K562 (cell line): Measurements from ENCODE around the gene BICDL1. TPM values are rescaled to one million over a fixed set of nuclear protein-coding genes. Genes with fewer than 3 reads are reported as not detected.

Experiments used
- ATAC-seq: fragments of 200-7000 bp; cut with Tn5 transposase; 3 replicates; pipeline ENCODE4 v1.9.1; 2020; ENCODE audit warnings: moderate library complexity
- BruUV-seq: library from RNA; stranded (reverse); fragments of 400-500 nt; replicated peaks from 2 replicates; lab custom pipeline; 2021; lab: Mats Ljungman, UMichigan
- CTCF ChIA-PET: fragments of 300-600 bp; formaldehyde crosslinking; extraction: SDS; loops from one replicate; lab custom pipeline; 2021; ENCODE audit warnings: low intra/inter-chr PET ratio; lab: Yijun Ruan, JAX
- POLR2A ChIA-PET: fragments of 300-600, 350-650 bp; sonication (Branson Sonifier 250); formaldehyde crosslinking; extraction: SDS; loops from one replicate; lab custom pipeline; 2021; ENCODE audit warnings: antibody characterized with exemption, inconsistent platforms; lab: Yijun Ruan, JAX
- DNase-seq, 4 experiments: peaks; one replicate each; pipeline versions ENCODE4 v3.0.0 to v3.0.0-alpha.2; 2011 to 2018; ENCODE audit warnings: low spot score in 3 of 4, mixed read lengths in 3 of 4; ENCODE audit errors: extremely low read depth in 1 of 4
- FAIRE-seq: peaks from 2 replicates; lab custom pipeline; 2011; peaks lifted over from hg19 to GRCh38; lab: Jason Lieb, UNC
- H2AFZ ChIP-seq: 2 replicates; pipeline ENCODE4 v1.6.0; 2011; ENCODE audit warnings: low read depth, low read length, control low read depth, inconsistent platforms
- H3K27ac ChIP-seq: fragments of 200-600 bp; 3 replicates; pipeline ENCODE4 v1.8.0; 2011; ENCODE audit warnings: low read depth, mild to moderate bottlenecking, control low read depth, inconsistent platforms, low read length, moderate library complexity, mixed read lengths; ENCODE audit errors: extremely low read depth
- H3K27me3 ChIP-seq, 2 experiments: fragments of 300-600 bp in 1 of 2; 2 replicates in 1 of 2; 3 replicates in 1 of 2; pipeline versions ENCODE4 v1.6.0 to v1.8.0; 2011; ENCODE audit warnings: inconsistent platforms in 2 of 2, low read length in 2 of 2, mild to moderate bottlenecking in 1 of 2, mixed read lengths in 1 of 2, moderate library complexity in 1 of 2; ENCODE audit not compliant: control insufficient read depth in 2 of 2, insufficient read depth in 2 of 2
- H3K36me3 ChIP-seq: fragments of 300-600 bp; 3 replicates; pipeline ENCODE4 v1.8.0; 2011; ENCODE audit warnings: mild to moderate bottlenecking, low read length, inconsistent platforms; ENCODE audit not compliant: control insufficient read depth, insufficient read depth
- H3K4me1 ChIP-seq, 2 experiments: fragments of 200-600 bp in 1 of 2; replicated peaks in 1 of 2; 2 replicates in 1 of 2; 3 replicates in 1 of 2; pipeline versions ENCODE4 v1.5.1 to v1.8.0; 2011; ENCODE audit warnings: inconsistent platforms in 2 of 2, low read length in 2 of 2, mild to moderate bottlenecking in 1 of 2, mixed read lengths in 1 of 2, moderate library complexity in 1 of 2; ENCODE audit not compliant: control insufficient read depth in 2 of 2, insufficient read depth in 2 of 2
- H3K4me2 ChIP-seq: 2 replicates; pipeline ENCODE4 v1.6.1; 2011; ENCODE audit warnings: low read length, control low read depth, inconsistent platforms, mixed read lengths; ENCODE audit not compliant: insufficient read depth
- H3K4me3 ChIP-seq: fragments of 200-600 bp; sonication (generic), shearing (Covaris generic); 2 replicates; pipeline ENCODE4 v1.5.1; 2016; ENCODE audit warnings: control low read depth, inconsistent platforms
- H3K79me2 ChIP-seq: fragments of 200-600 bp; 3 replicates; pipeline ENCODE4 v1.8.0; 2011; ENCODE audit warnings: low read length, inconsistent platforms; ENCODE audit not compliant: control insufficient read depth, insufficient read depth
- H3K9ac ChIP-seq, 2 experiments: 2 replicates each; pipeline versions ENCODE4 v1.6.0 to v1.6.1; 2011; ENCODE audit warnings: low read depth in 2 of 2, low read length in 2 of 2, control low read depth in 1 of 2, inconsistent platforms in 1 of 2, mild to moderate bottlenecking in 1 of 2, mixed read lengths in 1 of 2; ENCODE audit not compliant: insufficient read depth in 1 of 2
- H3K9me1 ChIP-seq: one replicate; pipeline ENCODE4 v1.6.0; 2011; ENCODE audit warnings: inconsistent platforms, mild to moderate bottlenecking, low read length, moderate library complexity; ENCODE audit not compliant: control insufficient read depth, insufficient read depth
- H3K9me3 ChIP-seq: replicated peaks from 2 replicates; pipeline ENCODE4 v1.5.1; 2011; ENCODE audit warnings: low read depth, low read length, inconsistent platforms; ENCODE audit not compliant: control insufficient read depth, insufficient read depth
- H4K20me1 ChIP-seq: replicated peaks from 2 replicates; pipeline ENCODE4 v1.6.1; 2011; ENCODE audit warnings: low read length, inconsistent platforms, mixed read lengths; ENCODE audit not compliant: control insufficient read depth, insufficient read depth
- ARNT ChIP-seq, 2 experiments: fragments of 450-650 bp; IDR thresholded peaks; 2 replicates each; pipeline ENCODE4 v1.6.1; 2016; ENCODE audit warnings: mild to moderate bottlenecking in 1 of 2
- SP2 ChIP-seq: IDR thresholded peaks from 2 replicates; pipeline ENCODE4 v1.6.1; 2011; ENCODE audit warnings: mild to moderate bottlenecking, low read depth, low read length, moderate library complexity; ENCODE audit not compliant: poor library complexity, severe bottlenecking; ENCODE audit errors: extremely low read depth
- TRIM24 ChIP-seq, 2 experiments: fragments of 450-650 bp; IDR thresholded peaks; 2 replicates each; pipeline ENCODE4 v1.6.1; 2016
- U2AF1 ChIP-seq: fragments of 200-400 bp; formaldehyde crosslinking; optimal IDR thresholded peaks from 2 replicates; pipeline ENCODE3; 2017; ENCODE audit warnings: mild to moderate bottlenecking, low read depth, low read length, moderate library complexity
- ZNF23 ChIP-seq: fragments of 250-450 bp; sonication (Bioruptor Pico); IDR thresholded peaks from 2 replicates; pipeline ENCODE4 v1.4.0; 2020; ENCODE audit warnings: mild to moderate bottlenecking
- ZNF232 ChIP-seq: sonication (generic); formaldehyde crosslinking; IDR thresholded peaks from 2 replicates; pipeline ENCODE4 v1.8.0; 2022; ENCODE audit warnings: mild to moderate bottlenecking, missing genetic modification reagents
- ZNF583 ChIP-seq: fragments of 250-450 bp; sonication (Bioruptor Pico); IDR thresholded peaks from 2 replicates; pipeline ENCODE4 v1.4.0; 2020
- WGBS: fragments of 100-300 bp; shearing (Covaris generic); methylation state at CpG from one replicate; pipeline ENCODE4 v1.1.6; 2016; ENCODE audit warnings: low coverage, mixed read lengths; ENCODE audit not compliant: insufficient coverage; ENCODE audit errors: missing lambda C conversion rate; 5-methylcytosine and 5-hydroxymethylcytosine counted together
- in situ Hi-C: fragments of 300-500 bp; cut with MboI; formaldehyde crosslinking; loops from 4 replicates; pipeline ENCODE4 v1.15.0; 2018; ENCODE audit warnings: inconsistent platforms, mixed read lengths
- intact Hi-C: fragments of 100-400 bp; cut with micrococcal nuclease; formaldehyde crosslinking; loops from 2 replicates; pipeline ENCODE4 v1.14.2; 2022
- polyA plus RNA-seq, 8 experiments: library from polyadenylated mRNA; depleted of rRNA in 4 of 8; stranded (reverse) in 5 of 8; unstranded in 3 of 8; fragments of >200 nt; fragmentation: Nextera tagmentation in 2 of 8; fragmentation: Illumina TruSeq in 1 of 8; extraction: Ambion mirVana in 2 of 8; extraction: Trizol in 1 of 8; gene quantifications; 2 replicates each; pipeline versions ENCODE4 v1.2.1 to v1.2.3, GENCODE V29; 2011 to 2014; ENCODE audit warnings: inconsistent platforms in 1 of 8, missing spikeins in 1 of 8
- total RNA-seq, 7 experiments: library from RNA; depleted of rRNA in 6 of 7; stranded (reverse); fragments of >200 nt in 6 of 7; fragmentation: Illumina TruSeq in 2 of 7; extraction: Trizol in 2 of 7; gene quantifications; 2 replicates each; pipeline versions ENCODE4 v1.2.1 to v1.2.3, GENCODE V29; 2011 to 2021; ENCODE audit warnings: low replicate concordance in 1 of 7
- TF ChIP-seq, protein P1 (sequence below), 2 experiments: IDR thresholded peaks; 2 replicates each; pipeline ENCODE4 v1.6.1; 2012; ENCODE audit warnings: improper control_type of control experiment in 2 of 2, low read depth in 2 of 2, low read length in 2 of 2, borderline replicate concordance in 1 of 2
- TF ChIP-seq, protein P2 (sequence below): fragments of 250-450 bp; sonication (Bioruptor Pico); IDR thresholded peaks from 2 replicates; pipeline ENCODE4 v1.5.0; 2021; ENCODE audit warnings: mild to moderate bottlenecking, borderline replicate concordance
- TF ChIP-seq, protein P3 (sequence below), 3 experiments: fragments of 200-800 bp in 1 of 3; sonication (Bioruptor generic) in 1 of 3; sonication (generic) in 1 of 3; formaldehyde crosslinking in 1 of 3; IDR thresholded peaks; 2 replicates each; pipeline versions ENCODE4 v1.6.1 to v1.8.0; 2016 to 2022; ENCODE audit warnings: mild to moderate bottlenecking in 2 of 3, missing compliant biosample characterization in 2 of 3, missing genetic modification characterization in 2 of 3, missing genetic modification reagents in 1 of 3
- TF ChIP-seq, protein P4 (sequence below): sonication (generic); formaldehyde crosslinking; IDR thresholded peaks from 2 replicates; pipeline ENCODE4 v1.8.0; 2022; ENCODE audit warnings: mild to moderate bottlenecking, missing genetic modification reagents

BICDL1 gene
- total and polyA plus RNA-seq, 9 of the 15 experiments (the other 6 are each of a cell fraction or from before 2014, with no cell fraction given): 0.06 to 2.0 (median 0.58) TPM

DNA sequence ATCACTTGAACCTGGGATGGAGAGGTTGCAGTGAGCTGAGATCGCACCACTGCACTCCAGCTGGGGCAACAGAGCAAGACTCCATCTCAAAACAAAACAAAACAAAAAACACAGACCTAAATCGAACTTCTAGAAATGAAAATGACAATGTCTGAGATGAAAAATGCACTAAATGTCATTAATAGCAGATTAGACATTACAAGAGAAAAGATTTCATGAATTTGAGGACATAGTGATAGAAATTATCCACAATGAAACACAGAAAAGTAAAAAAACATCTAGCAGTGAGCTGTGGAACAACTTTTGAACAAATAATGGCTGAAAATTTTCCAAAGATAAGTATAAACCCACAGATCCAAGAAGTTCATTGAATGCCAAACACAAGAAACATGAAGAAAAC is 35.2 kb downstream of the BICDL1 start (continued):
- TF ChIP-seq, protein P1, sequence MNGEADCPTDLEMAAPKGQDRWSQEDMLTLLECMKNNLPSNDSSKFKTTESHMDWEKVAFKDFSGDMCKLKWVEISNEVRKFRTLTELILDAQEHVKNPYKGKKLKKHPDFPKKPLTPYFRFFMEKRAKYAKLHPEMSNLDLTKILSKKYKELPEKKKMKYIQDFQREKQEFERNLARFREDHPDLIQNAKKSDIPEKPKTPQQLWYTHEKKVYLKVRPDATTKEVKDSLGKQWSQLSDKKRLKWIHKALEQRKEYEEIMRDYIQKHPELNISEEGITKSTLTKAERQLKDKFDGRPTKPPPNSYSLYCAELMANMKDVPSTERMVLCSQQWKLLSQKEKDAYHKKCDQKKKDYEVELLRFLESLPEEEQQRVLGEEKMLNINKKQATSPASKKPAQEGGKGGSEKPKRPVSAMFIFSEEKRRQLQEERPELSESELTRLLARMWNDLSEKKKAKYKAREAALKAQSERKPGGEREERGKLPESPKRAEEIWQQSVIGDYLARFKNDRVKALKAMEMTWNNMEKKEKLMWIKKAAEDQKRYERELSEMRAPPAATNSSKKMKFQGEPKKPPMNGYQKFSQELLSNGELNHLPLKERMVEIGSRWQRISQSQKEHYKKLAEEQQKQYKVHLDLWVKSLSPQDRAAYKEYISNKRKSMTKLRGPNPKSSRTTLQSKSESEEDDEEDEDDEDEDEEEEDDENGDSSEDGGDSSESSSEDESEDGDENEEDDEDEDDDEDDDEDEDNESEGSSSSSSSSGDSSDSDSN (IDR thresholded peaks at IDR 0.05; ENCODE audit: borderline replicate concordance in 1 of 2, low read depth in 2 of 2, low read length in 2 of 2): no peak
- no peak for TF ChIP-seq ZNF232 (CRISPR knock-in tag)
- no peak for TF ChIP-seq TRIM24 (IDR thresholded peaks at IDR 0.05)
- TF ChIP-seq ZNF23 (CRISPR knock-in tag): no peak

DNA sequence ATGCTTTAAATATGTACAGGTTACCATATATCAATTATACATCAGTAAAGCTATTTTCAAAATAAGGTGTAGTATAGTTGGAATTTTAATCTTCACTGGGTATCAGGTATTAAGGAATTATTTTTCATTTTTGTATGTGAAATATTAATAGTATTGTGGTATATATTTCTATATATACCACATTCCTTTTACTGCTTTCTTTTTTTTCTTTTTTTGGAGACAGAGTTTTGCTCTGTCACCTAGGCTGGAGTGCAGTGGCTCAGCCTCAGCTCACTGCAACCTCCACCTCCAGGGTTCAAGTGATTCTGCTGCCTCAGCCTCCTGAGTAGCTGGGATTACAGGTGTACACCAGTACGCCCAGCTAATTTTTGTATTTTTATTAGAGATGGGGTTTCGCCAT is 36.6 kb downstream of the BICDL1 start:
- H4K20me1 ChIP-seq: no peaks in the 10 kb centered on the region
- in situ Hi-C loops: no loop called here
- 4% methylated on average over 2 of the region's 2 CpGs for WGBS
- no peaks in the 10 kb centered on the region for H3K36me3 ChIP-seq
- no peak overlapping the region for H3K4me3 ChIP-seq
- H2AFZ ChIP-seq: no peak overlapping the region
- CTCF ChIA-PET: no interaction called here
- no peak for ATAC-seq
- intact Hi-C loops: no loop called here
- H3K9me3 ChIP-seq: no peaks in the 10 kb centered on the region; the same call in none of the 2 replicates
- no peak for DNase-seq
- POLR2A ChIA-PET: interaction anchor here (0.5 kb wide), 1 partner anchor 375 kb away, joined by 3 read pairs; no protein-coding TSS in a partner anchor
- H3K9me1 ChIP-seq: no peaks in the 10 kb centered on the region
- H3K27ac ChIP-seq: no peak overlapping the region
- H3K9ac ChIP-seq: no peak overlapping the region
- H3K4me2 ChIP-seq: no peak overlapping the region
- no peaks in the 10 kb centered on the region for H3K79me2 ChIP-seq
- TF ChIP-seq, protein P2, sequence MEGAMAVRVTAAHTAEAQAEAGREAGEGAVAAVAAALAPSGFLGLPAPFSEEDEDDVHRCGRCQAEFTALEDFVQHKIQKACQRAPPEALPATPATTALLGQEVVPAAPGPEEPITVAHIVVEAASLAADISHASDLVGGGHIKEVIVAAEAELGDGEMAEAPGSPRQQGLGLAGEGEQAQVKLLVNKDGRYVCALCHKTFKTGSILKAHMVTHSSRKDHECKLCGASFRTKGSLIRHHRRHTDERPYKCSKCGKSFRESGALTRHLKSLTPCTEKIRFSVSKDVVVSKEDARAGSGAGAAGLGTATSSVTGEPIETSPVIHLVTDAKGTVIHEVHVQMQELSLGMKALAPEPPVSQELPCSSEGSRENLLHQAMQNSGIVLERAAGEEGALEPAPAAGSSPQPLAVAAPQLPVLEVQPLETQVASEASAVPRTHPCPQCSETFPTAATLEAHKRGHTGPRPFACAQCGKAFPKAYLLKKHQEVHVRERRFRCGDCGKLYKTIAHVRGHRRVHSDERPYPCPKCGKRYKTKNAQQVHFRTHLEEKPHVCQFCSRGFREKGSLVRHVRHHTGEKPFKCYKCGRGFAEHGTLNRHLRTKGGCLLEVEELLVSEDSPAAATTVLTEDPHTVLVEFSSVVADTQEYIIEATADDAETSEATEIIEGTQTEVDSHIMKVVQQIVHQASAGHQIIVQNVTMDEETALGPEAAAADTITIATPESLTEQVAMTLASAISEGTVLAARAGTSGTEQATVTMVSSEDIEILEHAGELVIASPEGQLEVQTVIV: no peak
- TF ChIP-seq SP2: no peak
- TF ChIP-seq, protein P3, sequence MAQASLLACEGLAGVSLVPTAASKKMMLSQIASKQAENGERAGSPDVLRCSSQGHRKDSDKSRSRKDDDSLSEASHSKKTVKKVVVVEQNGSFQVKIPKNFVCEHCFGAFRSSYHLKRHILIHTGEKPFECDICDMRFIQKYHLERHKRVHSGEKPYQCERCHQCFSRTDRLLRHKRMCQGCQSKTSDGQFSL (CRISPR knock-in tag; IDR thresholded peaks at IDR 0.05): no peak
- TF ChIP-seq, protein P3 (tag; IDR thresholded peaks at IDR 0.05): no peak
- TF ChIP-seq ARNT (IDR thresholded peaks at IDR 0.05): no peak
- TF ChIP-seq ZNF583: no peak
- no peak for TF ChIP-seq U2AF1
- TF ChIP-seq, protein P4, sequence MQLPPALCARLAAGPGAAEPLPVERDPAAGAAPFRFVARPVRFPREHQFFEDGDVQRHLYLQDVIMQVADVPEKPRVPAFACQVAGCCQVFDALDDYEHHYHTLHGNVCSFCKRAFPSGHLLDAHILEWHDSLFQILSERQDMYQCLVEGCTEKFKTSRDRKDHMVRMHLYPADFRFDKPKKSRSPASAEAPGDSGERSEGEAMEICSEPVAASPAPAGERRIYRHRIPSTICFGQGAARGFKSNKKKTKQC (CRISPR knock-in tag): no peak
- FAIRE-seq: no peak
- H3K4me1 ChIP-seq: no peaks in the 10 kb centered on the region
- H3K27me3 ChIP-seq: peaks cover 0 to 3% of the 10 kb centered on the region in 2 experiments; a peak in 3 of 5 replicates
- no TSS peak for BruUV-seq
